ES-I3 (cell line): ENCODE data around the gene FAM229B.
"Not testable (repeated sequence)": the region's sequence is repeated elsewhere in the genome, so short reads cannot be mapped to it uniquely, and the experiment has no call there.

Experiments
- H3K36me3 ChIP-seq: 2 replicates; pipeline ENCODE4 v1.6.1; 2013; ENCODE audit warnings: mild to moderate bottlenecking, low read length, control low read depth, moderate library complexity; ENCODE audit not compliant: insufficient read depth
- H3K4me1 ChIP-seq: 2 replicates; pipeline ENCODE4 v1.6.1; 2013; ENCODE audit warnings: mild to moderate bottlenecking, control low read depth, low read length; ENCODE audit not compliant: insufficient read depth
- H3K9ac ChIP-seq: 2 replicates; pipeline ENCODE4 v1.6.1; 2013; ENCODE audit warnings: low read depth, mild to moderate bottlenecking, low read length, moderate library complexity
- H3K9me3 ChIP-seq: 2 replicates; pipeline ENCODE4 v1.6.1; 2013; ENCODE audit warnings: mild to moderate bottlenecking, low read length, moderate library complexity; ENCODE audit not compliant: control insufficient read depth, insufficient read depth

FAM229B gene

GRCh38 chr6:112087136-112087911, at the start of gene FAM229B, which contains the start of gene TUBE1:
FAM229B (plus strand) TSS chr6:112087591; CDS start chr6:112099284, 11,693 bp downstream.
TUBE1 (minus strand) TSS chr6:112087482; CDS start chr6:112087434, 48 bp downstream.
- Histone ChIP-seq H3K4me1 (no peaks in the 10 kb centered on the region), H3K9ac (peak within 1 kb of the TSS; percentile 64), H3K36me3 (no peaks in the 10 kb centered on the region), H3K9me3 (no peaks in the 10 kb centered on the region)

DNA sequence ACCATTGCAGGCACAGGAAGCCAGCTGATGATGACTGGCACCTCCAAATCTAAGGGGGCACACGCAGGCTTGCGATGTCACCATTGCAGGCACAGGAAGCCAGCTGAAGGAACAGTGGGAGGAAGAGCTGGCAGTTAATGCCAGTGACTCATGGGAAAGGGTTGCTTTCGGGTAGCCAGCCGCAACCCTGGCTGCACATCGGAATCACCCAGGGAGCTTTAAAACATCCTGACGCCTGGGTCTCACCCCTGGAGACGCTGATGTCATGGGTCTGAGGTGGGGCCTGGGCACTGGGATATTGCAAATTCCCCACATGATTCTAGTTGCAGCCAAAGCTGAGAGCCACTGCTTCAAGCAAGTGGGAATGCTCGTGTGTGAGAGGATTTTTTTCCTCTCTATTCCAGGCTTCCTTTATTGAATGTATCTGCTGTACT, 49.6 kb upstream of the FAM229B start:
- no peaks in the 10 kb centered on the region for H3K9me3 ChIP-seq
- H3K4me1 ChIP-seq: peaks cover 20% of the 10 kb centered on the region
- H3K9ac ChIP-seq: no peak overlapping the region
- no peaks in the 10 kb centered on the region for H3K36me3 ChIP-seq

DNA sequence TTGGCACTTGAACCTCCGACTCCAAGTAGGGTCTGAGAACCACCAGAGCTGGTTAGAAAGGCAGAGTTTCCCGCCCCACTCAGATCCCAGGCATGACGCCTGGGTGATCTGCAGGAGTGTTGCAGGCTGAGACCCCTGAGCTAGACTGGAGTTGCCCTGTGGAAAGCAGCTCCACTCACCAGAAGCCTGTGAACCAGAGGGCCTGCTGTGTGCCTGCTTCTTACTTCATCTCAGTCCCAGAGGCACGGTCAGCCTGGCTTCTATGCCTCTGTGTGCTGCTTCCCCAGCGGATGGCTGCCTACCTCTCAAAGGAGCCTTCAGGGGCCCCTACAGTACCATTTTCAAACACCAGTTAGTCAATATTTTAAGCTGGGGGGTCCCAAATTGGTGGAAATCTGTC, 49.1 kb upstream of the FAM229B start:
- Histone ChIP-seq H3K4me1 (peaks cover 20% of the 10 kb centered on the region), H3K36me3 (no peaks in the 10 kb centered on the region), H3K9me3 (no peaks in the 10 kb centered on the region), H3K9ac (no peak overlapping the region)

- peaks cover 20% of the 10 kb centered on the region for H3K4me1 ChIP-seq
- H3K9ac ChIP-seq: no peak overlapping the region
- H3K36me3 ChIP-seq: no peaks in the 10 kb centered on the region
- no peaks in the 10 kb centered on the region for H3K9me3 ChIP-seq
Measured at GRCh38 chr6:112038756-112039430, 48.5 kb upstream of the FAM229B start.

DNA sequence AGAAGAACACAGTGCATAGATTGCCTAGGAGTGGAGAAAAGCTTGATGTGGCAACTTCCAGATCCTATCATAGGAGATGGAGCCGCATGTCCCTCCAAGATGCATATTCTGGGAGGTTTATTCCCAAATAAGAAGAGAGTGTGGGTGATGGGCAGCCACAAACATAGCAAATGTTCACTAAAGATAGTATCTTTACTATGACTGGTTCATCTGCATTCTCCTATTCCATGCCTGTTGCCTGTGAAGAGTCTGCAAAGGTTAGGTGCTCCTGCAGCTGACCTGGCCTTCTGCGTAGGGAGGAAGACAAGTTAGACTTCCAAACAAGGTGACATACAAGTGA, 48.0 kb upstream of the FAM229B start:
- Histone ChIP-seq H3K36me3 (no peaks in the 10 kb centered on the region), H3K9ac (no peak overlapping the region), H3K9me3 (no peaks in the 10 kb centered on the region), H3K4me1 (peaks cover 20% of the 10 kb centered on the region)

- Histone ChIP-seq H3K4me1 (peaks cover 20% of the 10 kb centered on the region), H3K9me3 (no peaks in the 10 kb centered on the region), H3K36me3 (no peaks in the 10 kb centered on the region), H3K9ac (no peak overlapping the region)
Measured at GRCh38 chr6:112040956-112041355, 46.4 kb upstream of the FAM229B start.

DNA sequence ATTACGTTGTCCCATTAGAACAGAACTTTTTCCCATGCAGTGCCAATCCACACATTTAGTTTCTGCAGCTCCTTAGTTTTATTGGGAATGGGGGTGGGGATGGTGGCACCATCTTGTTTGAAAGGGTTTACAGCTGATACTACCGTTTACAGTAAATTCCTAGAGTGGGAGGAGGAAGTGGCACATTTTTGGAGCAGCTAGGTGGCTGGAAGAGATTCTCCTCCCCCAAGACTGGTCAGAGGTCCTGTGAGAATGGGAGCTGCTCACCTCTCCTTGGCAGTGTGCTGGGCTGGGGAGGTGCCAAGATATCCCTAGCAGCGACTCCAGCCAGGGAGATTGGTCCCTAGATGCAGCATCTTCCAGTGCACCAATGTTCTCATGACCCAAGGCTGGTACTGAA, 45.9 kb upstream of the FAM229B start:
- Histone ChIP-seq H3K9me3 (no peaks in the 10 kb centered on the region), H3K4me1 (peaks cover 20% of the 10 kb centered on the region), H3K9ac (no peak overlapping the region), H3K36me3 (no peaks in the 10 kb centered on the region)

DNA sequence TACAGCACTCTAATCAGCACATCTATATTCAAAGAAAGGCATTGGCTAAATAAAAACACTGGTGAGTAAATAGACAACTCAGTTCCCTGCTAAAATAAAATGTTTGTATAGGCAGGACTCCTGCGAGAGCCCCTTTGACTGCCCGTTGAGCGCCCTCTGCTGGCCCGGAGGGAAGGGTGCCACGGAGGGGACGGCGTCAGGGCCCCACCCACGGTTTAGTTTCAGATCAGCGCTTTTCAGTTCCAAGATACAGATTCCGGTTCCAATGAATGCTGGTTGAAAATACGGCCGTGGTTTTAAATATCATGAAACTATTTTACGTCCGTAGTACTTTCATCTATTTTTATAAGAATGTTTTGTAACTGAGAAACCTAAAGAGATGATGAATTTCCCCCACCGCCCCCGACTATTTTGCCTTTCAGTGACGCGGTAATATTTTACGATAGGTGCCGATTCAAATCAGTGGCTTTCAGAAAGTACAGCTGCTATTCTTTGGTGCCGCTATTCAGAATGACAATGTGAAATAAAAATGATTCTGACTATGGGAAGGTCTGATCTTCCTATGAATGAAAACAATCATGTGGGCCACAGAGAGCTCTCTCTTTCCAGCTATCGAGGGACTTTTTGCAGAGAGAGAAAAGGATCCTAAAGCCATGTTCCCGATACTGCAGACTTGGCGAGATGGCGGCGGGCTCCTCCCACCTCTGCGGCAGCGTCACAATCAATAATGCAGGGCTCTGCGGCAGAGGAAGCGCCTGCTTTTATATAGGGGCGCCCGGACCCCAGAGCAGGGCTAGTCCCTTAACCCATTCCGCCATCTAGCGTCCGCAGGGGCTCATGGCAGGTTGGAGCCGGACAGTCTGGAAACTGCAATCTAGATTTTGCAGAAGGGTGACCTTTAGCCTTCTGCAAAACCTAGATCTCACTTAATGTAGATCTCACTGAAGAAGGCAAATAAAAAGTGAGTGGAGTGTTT, 44.1 kb upstream of the FAM229B start:
- Histone ChIP-seq H3K9me3 (no peaks in the 10 kb centered on the region), H3K4me1 (peaks cover 14% of the 10 kb centered on the region; the same call in 1 of the 2 replicates), H3K9ac (peak overlapping the region; percentile 82), H3K36me3 (no peaks in the 10 kb centered on the region)

GRCh38 chr6:112044196-112044595, 43.2 kb upstream of the FAM229B start:
- Histone ChIP-seq H3K9ac (no peak overlapping the region), H3K4me1 (peaks cover 14% of the 10 kb centered on the region; the same call in 1 of the 2 replicates), H3K36me3 (no peaks in the 10 kb centered on the region), H3K9me3 (no peaks in the 10 kb centered on the region)

GRCh38 chr6:112044856-112045255, 42.5 kb upstream of the FAM229B start:
- H3K4me1 ChIP-seq: peaks cover 14% of the 10 kb centered on the region; the same call in 1 of the 2 replicates
- no peak overlapping the region for H3K9ac ChIP-seq
- no peaks in the 10 kb centered on the region for H3K36me3 ChIP-seq
- no peaks in the 10 kb centered on the region for H3K9me3 ChIP-seq

DNA sequence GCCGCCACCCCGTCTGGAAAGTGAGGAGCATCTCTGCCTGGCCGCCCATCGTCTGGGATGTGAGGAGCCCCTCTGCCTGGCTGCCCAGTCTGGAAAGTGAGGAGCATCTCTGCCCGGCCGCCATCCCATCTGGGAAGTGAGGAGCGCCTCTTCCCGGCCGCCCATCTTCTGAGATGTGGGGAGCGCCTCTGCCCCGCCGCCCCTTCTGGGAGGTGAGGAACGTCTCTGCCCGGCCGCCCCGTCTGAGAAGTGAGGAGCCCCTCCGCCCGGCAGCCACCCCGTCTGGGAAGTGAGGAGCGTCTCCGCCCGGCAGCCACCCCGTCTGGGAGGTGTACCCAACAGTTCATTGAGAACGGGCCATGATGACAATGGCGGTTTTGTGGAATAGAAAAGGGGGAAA, 39.9 kb upstream of the FAM229B start:
- H3K4me1 ChIP-seq, H3K36me3 ChIP-seq: not testable (repeated sequence)

DNA sequence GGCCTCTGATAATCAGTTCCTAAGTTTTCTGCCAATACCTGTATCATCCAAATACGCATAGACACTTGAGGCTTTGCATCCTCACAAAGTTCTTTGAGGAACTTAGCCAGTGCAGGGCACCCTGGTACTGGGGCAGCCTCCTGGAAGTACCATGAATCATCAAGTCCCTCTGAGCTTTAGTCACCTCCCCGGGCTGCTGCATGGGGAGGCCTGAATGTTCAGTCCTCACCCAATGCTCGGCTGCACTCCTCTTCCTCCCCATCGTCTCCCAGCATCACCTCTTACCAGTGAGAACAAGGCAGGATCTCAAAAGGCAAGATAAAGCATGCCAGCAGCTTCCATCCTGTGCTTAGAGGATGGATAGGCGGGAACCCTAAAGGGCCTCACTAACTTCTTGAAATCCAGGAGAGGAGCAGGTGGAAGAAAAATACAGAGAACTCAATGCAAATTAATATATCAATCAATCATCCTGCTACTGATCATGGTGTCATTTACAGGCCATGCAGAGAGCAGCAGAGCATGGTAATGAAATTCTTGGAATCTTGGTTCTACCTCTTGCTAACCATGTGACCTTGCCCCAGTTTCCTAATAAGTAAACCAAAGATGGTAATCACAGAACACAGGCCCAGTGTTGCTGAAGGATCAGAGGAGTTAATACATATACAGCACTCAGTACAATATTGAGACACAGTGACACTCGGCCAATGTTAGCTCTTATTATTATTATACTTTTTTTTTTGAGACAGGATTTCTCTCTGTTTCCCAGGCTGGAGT, 38.2 kb upstream of the FAM229B start:
- H3K9ac ChIP-seq: no peak overlapping the region
- H3K36me3 ChIP-seq: no peaks in the 10 kb centered on the region
- no peaks in the 10 kb centered on the region for H3K4me1 ChIP-seq
- H3K9me3 ChIP-seq: no peaks in the 10 kb centered on the region

More for the DNA sequence above, 39.9 kb upstream of the FAM229B start:
- not testable (repeated sequence) for H3K9me3 ChIP-seq, H3K9ac ChIP-seq

- no peak overlapping the region for H3K9ac ChIP-seq
- no peaks in the 10 kb centered on the region for H3K36me3 ChIP-seq
Measured at GRCh38 chr6:112049996-112050395, 37.4 kb upstream of the FAM229B start.

More at GRCh38 chr6:112049996-112050395, 37.4 kb upstream of the FAM229B start:
- Histone ChIP-seq H3K4me1 (no peaks in the 10 kb centered on the region), H3K9me3 (no peaks in the 10 kb centered on the region)
